Measurements from ENCODE around the gene CENPF. TPM values are rescaled to one million over a fixed set of nuclear protein-coding genes. Genes with fewer than 3 reads are reported as not detected.

Gene CENPF
- total RNA-seq, 1 donor from 2014 or later, result 80.5 TPM

DNA sequence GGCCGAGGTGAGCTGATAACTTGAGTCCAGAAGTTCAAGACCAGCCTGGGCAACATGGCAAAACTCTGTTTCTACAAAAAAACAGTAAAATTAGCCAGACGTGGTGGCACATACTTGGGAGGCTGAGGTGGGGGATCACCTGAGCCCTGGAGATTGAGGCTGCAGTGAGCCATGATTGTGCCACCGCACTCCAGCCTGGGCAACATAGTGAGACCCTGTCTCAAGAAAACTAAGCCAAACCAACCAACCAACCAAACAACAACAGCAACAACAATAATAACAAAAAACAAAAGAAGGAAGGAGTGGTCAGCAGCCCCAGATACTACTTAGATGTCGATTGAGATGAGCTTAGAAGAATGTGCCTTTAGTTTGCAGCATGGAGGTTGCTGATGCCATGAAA lies 47.7 kb downstream of the CENPF start:
- TF ChIP-seq CTCF (conservative IDR thresholded peaks at IDR 0.05; ENCODE audit: low read depth, low read length), result no peak
- DNase-seq (ENCODE audit: low read depth), result no peak
- no peak overlapping the region for H3K4me3 ChIP-seq (ENCODE audit: low read depth, low read length)

- no peak for TF ChIP-seq CTCF (conservative IDR thresholded peaks at IDR 0.05; ENCODE audit: low read depth, low read length)
- no peak overlapping the region for H3K4me3 ChIP-seq (ENCODE audit: low read depth, low read length)
- DNase-seq (ENCODE audit: low read depth), result no peak
Measured at GRCh38 chr1:214657299-214657698, 54.3 kb downstream of the CENPF start.

DNA sequence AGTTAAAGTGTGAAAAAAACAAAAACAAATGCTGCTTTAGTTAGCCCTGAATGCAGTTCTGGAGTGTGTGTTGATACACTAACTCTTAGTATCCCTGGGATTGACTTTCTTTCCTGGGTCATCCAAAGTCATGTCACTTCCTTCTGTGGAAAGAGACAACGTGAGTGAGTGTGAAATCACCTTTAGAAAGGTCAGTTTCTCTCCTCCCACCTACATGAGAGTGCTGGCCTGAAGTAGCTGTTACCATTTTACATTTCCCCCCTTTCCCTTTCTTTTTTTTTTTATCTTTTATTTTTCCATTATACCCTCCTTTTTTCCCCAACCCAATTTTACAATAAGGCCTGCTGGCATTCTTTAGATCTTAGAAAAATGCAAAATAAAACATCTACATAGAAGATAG lies 55.2 kb downstream of the CENPF start:
- DNase-seq (ENCODE audit: low read depth), result no peak
- no peak overlapping the region for H3K4me3 ChIP-seq (ENCODE audit: low read depth, low read length)
- no peak for TF ChIP-seq CTCF (conservative IDR thresholded peaks at IDR 0.05; ENCODE audit: low read depth, low read length)

- TF ChIP-seq CTCF (conservative IDR thresholded peaks at IDR 0.05; ENCODE audit: low read depth, low read length), result peak; percentile 63
- H3K4me3 ChIP-seq (ENCODE audit: low read depth, low read length), result no peak overlapping the region
- DNase-seq (ENCODE audit: low read depth), result no peak
Measured at GRCh38 chr1:214658785-214659184, 55.8 kb downstream of the CENPF start.

GRCh38 chr1:214660190-214660589 lies 57.2 kb downstream of the CENPF start:
- DNase-seq (ENCODE audit: low read depth), result no peak
- H3K4me3 ChIP-seq (ENCODE audit: low read depth, low read length), result no peak overlapping the region
- no peak for TF ChIP-seq CTCF (conservative IDR thresholded peaks at IDR 0.05; ENCODE audit: low read depth, low read length)

DNA sequence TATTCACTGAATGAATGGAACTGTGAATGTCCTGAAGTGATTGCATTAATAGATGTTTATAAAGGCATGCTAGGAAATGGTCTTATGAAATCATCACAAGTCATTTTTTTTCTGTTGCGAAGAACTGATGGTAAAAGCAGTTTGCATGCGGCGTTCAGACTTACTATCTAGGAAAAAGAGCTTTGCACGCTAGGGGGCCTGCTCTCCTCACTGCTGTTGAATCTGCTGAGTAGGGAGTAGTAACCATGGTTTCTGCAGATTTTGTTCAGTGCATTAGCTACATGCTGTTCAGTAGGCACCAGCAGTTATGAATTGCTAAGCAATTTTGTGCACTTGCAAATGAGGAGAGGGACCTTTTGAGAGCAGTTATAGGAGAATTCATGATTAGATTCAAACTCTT lies 57.9 kb downstream of the CENPF start:
- peak; percentile 74 for TF ChIP-seq CTCF (conservative IDR thresholded peaks at IDR 0.05; ENCODE audit: low read depth, low read length)
- no peak overlapping the region for H3K4me3 ChIP-seq (ENCODE audit: low read depth, low read length)
- DNase-seq (ENCODE audit: low read depth), result no peak

DNA sequence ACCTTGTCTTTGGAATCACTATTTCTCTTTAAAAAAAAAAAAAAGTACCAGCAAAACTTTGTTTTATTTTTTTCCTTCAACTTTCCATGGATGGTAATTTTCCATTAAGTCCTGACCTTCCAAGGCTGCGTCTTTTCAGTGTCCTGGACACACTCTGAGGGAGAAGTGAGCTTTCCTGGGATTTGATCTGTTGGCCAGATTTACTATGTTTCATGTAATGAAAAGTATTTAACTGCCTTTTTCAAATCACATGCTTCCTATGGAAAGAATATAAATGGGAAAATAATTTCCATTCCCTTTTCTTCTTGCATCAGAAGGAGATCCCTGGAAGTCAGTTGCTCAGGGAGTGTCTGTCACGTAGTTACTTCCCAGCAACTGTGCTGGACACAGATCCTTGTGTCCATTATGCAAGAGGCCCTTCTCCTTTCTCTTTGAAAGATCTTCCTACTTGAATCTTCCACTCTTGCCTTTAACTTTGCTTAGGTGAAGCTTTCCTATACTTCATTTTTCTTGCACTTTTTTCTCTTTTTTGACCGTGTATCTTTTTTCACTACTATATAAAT lies 59.3 kb downstream of the CENPF start:
- DNase-seq (ENCODE audit: low read depth), result no peak
- no peak for TF ChIP-seq CTCF (conservative IDR thresholded peaks at IDR 0.05; ENCODE audit: low read depth, low read length)
- no peak overlapping the region for H3K4me3 ChIP-seq (ENCODE audit: low read depth, low read length)

Measured in epithelial cell of proximal tubule (primary cell).